ENCODE results near the gene IQGAP2.

- no peak for TF ChIP-seq CTCF (IDR thresholded peaks at IDR 0.05)
- TF ChIP-seq EP300 (IDR thresholded peaks at IDR 0.05; ENCODE audit: low read depth), result no peak
- TF ChIP-seq POLR2AphosphoS5 (IDR thresholded peaks at IDR 0.05), result no peak
- no peak for TF ChIP-seq POLR2A (IDR thresholded peaks at IDR 0.05)
These were observed 42.7 kb downstream of the IQGAP2 start for GRCh38 chr5:76445830-76446229.

Measured in transverse colon (tissue), 4 donors.